Keratinocyte (primary cell): ENCODE data around the gene CHFR.
A peak's percentile ranks its signal among the peaks of the same experiment; 100 is the strongest.
"Not testable (repeated sequence)": the region's sequence is repeated elsewhere in the genome, so short reads cannot be mapped to it uniquely, and the experiment has no call there.

Experiments used
- EZH2 ChIP-seq: IDR thresholded peaks from one replicate; pipeline ENCODE4 v1.6.1; 2012; ENCODE audit warnings: inconsistent platforms, mild to moderate bottlenecking, low read length, moderate library complexity
- TF ChIP-seq, protein P1 (sequence below), 3 experiments: IDR thresholded peaks in 1 of 3; conservative IDR thresholded peaks in 1 of 3; optimal IDR thresholded peaks in 1 of 3; 2 replicates in 2 of 3; 3 replicates in 1 of 3; pipeline versions ENCODE3 to v1.5.1; 2011; ENCODE audit warnings: low read length in 3 of 3, mild to moderate bottlenecking in 3 of 3, moderate library complexity in 2 of 3, control low read depth in 1 of 3, inconsistent platforms in 1 of 3; ENCODE audit not compliant: insufficient read depth in 2 of 3; ENCODE audit errors: extremely low read depth in 1 of 3

DNA sequence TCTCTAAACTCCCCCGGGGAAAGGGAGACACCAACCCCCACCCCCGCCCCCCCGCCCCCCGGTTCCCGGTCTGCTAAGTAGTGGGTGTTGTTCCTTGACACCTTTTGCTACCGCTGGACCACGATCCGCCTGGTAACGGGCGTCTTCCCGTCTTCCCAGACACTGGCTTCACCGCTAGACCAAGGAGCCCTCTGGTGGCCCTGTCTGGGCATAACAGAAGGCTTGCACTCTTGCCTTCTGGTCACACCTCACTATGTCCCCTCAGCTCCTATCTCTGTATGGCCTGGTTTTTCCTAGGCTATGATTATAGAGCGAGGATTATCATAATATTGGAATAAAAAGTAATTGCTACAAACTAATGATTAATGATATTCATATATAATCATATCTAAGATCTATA, 78.0 kb downstream of the CHFR start:
- TF ChIP-seq, protein P1, sequence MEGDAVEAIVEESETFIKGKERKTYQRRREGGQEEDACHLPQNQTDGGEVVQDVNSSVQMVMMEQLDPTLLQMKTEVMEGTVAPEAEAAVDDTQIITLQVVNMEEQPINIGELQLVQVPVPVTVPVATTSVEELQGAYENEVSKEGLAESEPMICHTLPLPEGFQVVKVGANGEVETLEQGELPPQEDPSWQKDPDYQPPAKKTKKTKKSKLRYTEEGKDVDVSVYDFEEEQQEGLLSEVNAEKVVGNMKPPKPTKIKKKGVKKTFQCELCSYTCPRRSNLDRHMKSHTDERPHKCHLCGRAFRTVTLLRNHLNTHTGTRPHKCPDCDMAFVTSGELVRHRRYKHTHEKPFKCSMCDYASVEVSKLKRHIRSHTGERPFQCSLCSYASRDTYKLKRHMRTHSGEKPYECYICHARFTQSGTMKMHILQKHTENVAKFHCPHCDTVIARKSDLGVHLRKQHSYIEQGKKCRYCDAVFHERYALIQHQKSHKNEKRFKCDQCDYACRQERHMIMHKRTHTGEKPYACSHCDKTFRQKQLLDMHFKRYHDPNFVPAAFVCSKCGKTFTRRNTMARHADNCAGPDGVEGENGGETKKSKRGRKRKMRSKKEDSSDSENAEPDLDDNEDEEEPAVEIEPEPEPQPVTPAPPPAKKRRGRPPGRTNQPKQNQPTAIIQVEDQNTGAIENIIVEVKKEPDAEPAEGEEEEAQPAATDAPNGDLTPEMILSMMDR (optimal IDR thresholded peaks at IDR 0.05 in 1 of 3, IDR thresholded peaks at IDR 0.05 in 1 of 3, conservative IDR thresholded peaks at IDR 0.05 in 1 of 3; ENCODE audit: extremely low read depth in 1 of 3, insufficient read depth in 2 of 3, low read length in 3 of 3): peak; percentile 1 to 25 (median 14)
- not testable (repeated sequence) for TF ChIP-seq EZH2
